ENCODE data around the gene C2orf78.
"Not testable (repeated sequence)": the region's sequence is repeated elsewhere in the genome, so short reads cannot be mapped to it uniquely, and the experiment has no call there.

The C2orf78 gene, protein sequence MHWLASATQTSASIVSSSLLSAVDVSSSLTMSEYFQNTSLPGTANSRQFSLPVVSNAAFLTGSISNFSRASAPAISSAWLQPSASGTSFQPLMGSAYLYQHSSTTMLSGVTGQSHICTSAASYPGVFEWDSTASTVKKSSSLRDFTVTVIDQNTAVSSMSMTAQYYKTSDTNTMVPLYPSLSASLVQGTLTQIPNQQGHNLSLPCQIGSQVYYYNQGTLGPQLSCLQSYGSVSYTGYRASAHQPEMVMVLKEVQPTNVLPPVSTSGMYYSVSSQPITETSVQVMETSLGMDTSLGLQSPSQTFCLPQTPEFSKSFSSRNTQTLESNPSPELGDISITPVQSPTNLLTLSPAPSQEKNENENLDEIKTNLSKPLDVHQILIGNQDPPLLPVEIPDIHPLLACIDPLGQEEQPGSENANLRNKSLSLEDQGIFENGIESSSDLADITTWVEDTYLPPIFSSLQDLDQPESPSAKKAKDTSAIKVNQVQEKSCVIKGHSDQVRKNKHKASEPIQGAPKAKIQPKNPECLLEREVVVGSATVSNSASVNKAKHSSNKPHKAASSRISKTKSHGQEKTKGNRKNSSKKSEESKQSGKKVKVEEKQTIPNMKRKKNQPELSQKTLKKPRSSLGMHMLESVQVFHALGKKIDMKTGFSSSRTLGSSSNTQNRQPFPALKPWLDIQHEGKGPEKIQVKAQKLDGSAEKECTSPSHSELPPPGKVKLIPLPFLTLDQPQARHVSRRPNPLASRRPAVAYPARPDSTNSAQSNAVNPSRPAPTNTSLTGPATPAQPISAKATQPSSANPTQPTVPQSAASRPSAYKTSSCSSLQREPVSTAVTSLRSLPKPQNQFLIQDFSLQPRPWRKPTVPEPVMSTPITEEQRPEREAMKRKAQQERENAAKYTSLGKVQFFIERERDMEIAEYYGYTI

DNA sequence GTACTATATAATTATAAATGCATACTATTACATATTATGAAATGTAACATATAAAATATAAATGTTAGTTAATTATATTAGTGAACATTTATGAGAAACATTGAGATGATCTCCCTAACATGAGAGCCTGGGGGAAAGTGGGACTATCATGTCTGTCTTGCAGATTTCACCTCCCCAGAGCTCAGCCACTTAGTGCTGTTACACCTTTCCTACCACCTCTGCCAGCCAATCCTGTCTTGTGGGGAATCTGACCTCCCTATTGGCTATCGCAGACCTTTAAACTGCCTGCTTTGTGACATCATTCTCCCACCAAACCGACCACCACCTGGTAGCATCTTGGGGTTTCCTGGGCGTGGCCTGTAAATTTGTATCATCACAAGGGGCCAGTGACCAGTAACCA, at the start of gene C2orf78:
C2orf78 (plus strand) TSS at position 301 of the 400 bp plus-strand sequence. CDS start 127 bp downstream, outside the sequence.
- DNase-seq = not testable (repeated sequence)

DNA sequence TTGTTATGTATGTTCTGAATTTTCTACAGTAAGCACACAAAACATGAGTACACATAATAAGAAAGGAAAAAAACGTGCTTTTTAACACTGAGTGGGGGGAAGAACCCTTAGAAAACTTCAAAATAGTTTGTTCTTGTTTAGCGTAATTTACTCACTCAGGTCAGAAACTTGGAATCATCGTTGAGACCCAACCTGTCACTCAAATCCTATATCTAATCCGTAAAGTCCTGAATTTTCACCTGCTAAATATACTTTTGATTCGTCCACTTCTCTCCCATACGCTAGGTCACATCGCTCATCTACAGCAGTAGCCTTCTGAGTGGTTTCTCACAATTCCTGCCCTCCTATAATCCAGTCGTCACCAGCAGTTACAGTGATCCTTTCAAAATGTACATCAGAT, 47.6 kb upstream of the C2orf78 start:
- DNase-seq = no peak

DNA sequence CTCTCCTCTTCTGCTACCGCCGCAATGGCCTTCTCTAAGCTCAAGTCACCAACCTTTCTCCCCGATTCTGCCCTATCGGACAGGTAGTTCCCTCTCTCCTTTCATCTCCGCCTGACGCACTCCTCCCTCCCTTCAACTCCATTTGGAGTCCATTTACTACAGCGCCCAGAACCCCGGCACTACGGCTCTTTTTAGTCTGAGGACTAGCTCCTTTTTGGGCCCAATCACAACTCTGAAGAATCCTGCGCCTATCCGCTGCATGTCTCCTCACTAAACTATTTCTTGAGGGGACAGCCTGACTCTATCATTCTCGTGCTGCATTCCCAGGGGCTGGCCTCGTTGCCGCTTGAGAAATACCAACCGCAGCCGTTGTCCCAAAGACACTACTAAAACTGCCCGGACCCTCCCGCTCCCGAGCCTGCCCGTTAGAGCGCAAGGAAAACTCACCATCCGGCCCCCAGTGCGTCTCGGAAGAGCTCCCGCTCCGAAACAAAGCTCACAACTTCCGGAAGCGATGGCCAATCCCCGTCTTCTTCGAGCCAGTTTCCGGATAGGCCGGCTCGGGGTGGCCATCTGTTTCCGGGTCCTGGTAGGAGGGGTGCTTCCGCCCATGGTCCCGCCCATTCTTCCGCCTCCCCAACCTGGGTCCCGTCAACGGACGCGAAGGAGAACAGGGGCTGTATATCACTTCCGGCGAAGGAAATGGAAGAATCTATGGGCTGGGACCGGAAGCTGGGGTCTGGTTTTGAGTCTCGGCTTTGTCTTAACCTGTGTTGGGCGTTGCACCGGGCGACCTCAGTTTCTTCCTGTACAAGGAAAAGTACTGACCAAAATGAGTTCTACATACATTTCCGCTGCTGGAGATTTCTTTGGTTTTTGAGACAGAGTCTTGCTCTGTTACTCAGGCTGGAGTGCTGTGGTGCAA, 46.9 kb upstream of the C2orf78 start, which contains the start of gene TPRKB:
TPRKB (minus strand) TSS at position 491 of the 925 bp plus-strand sequence. CDS start 2,776 bp downstream, outside the sequence.
- DNase-seq = peak; percentile 98

DNA sequence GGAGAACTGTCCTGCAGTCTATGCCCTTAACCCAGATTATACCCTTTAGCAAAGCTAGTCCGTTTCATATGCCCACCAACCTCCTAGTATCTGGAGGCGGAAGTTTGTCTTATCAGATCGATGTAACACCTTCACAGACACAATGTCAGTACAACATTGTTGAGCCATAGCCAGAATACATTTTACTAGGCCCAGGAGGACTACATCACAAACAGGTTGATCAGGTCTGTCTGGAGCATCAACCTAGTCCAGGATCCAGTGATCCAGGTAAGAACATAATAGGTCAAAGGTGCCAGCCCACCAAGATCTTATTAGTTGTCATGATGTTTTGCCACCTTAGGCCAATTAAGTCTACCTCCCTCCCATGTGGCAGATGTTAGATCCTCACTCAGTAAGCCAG, 44.9 kb upstream of the C2orf78 start:
- DNase-seq = no peak

DNA sequence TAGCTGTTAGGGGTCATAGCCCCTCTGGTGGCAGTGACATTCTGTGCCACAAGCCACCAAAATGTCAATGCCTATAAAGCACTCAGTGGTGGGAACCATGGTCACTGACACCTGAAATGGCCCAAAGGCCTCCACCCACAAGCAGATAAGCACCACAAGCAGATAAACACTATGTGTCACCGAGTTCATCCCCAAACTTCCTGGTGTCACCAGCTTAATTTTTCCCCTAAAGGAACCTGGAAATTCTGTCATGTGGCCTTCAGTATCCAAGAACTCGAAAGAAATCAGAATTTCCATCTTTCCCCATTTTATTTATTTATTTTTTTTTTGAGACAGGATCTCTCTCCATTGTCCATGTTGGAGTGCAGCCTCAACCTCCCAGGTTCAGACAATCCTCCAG, 43.2 kb upstream of the C2orf78 start:
- DNase-seq = no peak

DNA sequence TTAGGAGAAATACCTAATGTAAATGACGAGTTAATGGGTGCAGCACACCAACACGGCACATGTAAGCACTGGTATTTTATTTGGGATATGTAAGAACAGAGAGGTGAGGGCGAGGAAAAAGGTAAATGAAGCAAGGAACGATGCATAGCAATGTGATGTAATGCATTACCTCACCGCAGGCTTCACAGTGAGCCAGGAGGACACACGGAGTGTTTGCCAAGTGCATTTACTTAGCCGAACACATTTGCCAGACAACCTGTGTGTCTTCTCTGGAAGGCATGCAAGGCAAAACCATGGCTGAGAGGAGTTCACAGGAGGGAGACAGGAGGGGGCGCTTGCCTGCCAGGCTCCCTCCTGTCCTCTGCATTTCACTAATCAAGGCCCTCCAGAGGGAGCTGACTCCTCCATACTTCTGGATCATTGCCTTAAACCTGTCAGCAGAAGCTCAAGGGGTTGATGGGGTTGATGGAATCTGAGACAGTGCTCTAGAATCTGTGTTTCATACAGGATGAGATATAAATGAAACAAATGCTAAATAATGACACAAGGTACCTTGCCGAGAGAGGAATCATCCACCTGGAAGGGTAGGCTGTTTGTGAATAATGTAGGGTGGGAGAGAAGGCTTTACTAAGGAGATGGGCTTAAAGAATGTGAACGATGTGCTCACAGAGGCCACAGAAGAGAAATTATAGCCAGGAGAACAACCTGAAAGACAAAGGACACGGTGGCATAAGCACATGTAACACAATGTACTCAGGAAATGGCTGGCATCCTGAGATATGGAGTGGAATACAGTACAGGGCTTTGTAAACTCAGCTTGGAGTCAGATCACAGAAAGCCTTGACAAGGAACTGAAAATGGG, 37.7 kb upstream of the C2orf78 start:
- DNase-seq = no peak

DNA sequence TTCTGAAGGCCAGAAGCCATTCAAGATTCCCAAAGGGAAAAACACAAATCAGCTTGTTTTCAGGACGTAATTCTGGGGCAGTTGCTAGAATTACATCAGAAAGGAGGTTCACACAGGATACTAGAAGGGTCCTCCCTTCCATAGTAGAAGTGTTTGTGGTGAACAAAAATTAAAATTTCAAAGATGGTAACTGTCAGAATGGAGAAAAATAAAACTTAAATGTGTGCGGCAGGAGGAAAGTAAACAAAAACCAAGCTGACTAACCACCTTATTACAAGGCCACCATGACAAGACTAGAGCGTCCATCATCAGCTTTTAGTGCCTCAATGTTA, 37.1 kb upstream of the C2orf78 start:
- DNase-seq = no peak

DNA sequence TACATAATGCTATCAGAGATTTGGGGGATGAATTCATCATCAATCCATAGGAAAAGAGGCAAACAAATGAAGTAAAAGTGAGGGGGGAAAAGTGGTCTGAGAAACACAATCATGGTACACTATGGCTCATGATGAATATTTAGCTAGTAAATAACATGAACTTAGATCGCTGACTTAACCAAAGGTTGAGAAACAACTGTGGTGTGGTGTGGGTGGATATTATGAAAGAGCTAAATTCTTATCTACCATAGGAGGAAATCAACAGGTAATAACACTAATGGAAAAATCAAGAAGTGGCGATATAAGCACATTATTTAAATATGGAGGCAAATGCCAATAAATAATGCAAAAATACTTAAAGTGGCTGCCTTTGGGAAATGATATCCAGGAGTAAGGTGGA, 34.7 kb upstream of the C2orf78 start:
- no peak for DNase-seq

DNA sequence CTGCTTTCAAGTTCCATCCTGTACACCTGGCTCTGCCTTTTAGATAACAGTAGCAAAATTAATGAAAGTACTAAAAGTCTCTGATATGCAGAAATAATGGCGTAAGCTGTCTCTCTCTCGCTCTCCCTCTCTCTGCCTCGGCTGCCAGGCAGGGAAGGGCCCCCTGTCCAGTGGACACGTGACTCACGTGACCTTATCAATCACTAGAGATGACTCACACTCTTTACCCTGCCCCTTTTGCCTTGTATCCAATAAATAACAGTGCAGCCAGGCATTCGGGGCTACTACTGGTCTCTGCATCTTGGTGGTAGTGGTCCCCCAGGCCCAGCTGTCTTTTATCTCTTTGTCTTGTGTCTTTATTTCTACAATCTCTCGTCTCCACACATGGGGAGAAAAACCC, 29.7 kb upstream of the C2orf78 start:
- DNase-seq = not testable (repeated sequence)

DNA sequence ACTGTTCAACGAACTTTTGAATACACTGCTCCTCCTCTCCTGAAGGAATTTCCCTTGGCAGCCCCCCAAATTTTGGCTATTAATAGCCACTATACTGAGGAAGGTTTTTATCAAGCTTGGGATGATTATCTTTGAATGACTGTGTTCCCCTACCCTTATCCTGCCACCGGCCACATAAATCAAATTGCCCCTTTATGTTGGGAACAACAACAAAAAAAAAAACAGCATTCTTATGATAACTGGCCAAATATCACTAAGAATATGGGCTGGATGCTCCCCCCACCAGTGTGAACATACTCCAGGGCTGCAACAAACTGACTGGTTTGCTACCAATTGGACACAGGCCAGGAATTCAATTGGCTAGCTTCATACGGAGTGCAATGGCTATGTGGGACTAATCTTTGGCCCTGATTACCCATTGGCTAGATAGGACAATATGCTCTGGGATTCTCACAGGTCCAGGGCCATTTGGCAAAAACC, 24.7 kb upstream of the C2orf78 start:
- no peak for DNase-seq

DNA sequence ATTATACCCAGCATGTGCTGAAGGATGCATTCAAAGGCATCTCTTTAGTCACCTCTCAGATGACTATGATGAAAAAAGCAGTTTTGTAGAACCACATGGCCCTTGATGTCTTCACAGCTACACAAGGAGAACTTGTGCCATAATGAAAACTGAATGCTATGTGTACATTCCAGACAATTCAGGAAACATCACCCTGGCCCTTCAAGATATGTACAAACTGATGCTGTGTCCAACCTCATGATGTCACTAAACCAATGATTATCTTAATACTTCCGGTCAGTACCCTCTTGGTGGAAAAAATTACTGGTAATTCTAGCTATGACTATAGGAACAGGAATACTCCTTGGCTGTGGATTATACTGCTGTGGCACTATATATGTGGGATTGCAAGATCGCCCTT, 24.1 kb upstream of the C2orf78 start:
- DNase-seq = no peak

DNA sequence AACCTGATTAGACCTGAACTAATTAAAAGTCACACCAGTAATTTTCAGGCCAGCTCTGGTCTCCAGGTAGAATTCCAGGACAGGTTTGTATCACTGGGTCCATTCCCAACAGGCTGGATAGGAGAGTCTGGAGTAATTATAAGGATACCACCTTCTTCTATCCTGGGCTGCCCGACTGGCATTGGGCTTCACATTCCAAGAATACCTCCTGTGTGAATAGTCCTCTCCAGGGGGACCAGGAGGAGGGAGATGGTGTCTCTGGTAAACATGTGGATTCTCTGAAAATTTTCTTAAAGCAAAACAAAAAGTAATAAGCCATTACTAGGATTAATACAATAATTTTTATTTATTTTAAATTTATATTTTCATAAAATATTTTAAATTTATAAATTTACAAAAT, 21.4 kb upstream of the C2orf78 start:
- no peak for DNase-seq

DNA sequence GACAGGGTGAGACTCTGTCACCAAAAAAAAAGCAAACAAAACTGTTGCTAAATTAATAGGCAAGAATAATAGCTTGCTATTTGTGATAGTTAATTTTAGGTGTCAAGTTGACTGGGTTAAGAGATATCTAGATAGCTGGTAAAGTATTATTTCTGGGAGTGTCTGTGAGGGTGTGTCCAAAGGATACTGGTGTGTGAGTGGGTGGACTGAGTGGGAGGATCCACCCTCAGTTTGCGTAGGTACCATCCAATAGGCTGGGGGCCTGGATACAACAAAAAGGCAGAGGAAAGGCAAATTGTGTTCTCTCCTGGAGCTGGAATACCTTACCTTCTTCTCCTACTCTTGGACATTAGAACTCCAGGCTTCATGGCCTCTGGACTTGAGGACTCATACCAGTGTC, 19.0 kb upstream of the C2orf78 start:
- DNase-seq = no peak

DNA sequence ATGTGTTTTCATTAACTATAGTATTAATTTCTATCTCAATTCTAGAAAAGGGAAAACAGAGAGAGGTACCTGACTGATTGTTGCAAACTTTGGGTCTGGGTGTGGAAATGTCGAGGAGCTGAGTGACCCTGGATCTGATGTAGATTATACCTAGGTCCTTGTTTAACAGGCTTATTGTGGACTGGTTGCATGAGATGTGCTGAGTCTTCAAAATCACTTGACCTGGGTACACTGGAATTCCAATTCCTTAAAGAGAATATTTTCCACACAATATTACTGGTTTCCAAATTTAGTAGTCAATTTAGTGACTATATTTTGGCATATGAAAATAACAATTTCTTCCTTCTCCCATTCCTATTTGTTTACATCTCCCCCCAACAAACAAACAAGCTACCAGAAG, 17.6 kb upstream of the C2orf78 start:
- no peak for DNase-seq

DNA sequence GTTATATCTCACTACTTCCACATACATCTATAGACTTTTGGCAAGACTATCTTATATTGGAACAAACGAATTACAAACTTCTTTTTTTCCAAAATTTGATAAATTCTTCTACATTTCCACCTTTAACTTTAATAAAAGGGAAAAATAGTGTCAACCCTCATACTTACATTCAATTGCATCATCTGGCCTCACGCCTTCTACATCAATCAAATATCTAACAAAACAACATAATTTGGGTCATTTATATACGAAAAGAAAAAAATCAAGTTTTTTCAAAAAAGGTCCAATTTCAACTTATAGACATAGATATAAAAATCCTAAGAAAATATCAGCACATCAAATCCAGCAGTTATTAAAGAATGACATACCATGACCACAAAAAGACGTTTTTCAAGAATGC, 17.0 kb upstream of the C2orf78 start:
- DNase-seq = no peak

DNA sequence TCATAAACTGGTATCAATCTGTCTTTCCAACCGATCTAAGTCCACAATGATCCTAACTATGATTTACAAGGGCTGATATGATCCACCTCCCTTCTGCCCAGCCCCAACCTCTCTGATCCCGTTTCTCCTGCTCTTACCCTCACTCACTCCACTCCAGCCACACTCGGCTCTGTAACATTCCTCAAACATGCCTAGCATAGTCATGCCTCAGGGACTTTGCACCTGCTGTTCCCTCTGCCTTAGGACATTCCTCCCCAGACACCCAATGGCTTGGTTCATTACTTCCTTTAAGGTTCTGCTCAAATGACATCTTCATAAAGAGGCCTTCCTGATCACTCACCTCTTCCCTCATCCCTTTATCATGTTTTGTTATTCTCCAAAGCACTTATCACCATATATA, 13.3 kb upstream of the C2orf78 start:
- DNase-seq = no peak

DNA sequence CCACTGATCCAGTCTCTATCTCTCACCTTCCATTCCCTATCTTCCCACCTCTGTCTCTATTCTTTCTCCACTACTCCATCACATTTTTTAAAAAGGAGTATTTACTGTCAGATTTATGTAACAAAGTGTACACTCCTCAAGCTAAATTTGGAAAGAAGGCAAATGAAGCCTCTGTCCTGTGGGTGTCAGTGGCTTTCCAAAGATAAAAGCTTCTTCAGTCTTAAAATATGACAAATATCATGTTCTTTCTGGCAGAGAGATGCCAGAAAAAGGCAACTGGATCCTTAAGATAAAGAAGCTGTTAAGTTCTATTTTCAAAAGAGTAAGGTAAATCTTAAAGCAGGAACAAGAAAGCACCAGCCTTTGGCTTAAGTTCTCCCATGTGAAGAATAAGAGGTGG, 11.2 kb upstream of the C2orf78 start:
- DNase-seq = no peak

DNA sequence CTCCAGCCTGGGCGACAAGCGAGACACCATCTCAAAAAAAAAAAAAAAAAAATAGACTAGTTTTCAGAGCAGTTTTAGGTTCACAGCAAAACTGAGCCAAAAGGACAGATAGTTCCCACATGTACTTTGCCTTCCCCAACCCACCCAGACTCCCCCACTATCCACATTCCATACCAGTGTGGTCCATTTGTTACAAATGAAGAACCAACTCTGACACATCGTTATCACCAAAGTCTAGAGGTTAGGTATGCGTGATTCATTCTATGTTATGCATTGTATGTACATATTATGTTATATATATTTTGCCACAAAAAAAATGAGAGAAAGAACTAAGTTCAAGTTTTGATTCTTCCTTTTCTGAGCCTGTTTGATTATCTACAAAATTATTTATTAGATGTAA, 7.6 kb upstream of the C2orf78 start:
- DNase-seq = no peak

DNA sequence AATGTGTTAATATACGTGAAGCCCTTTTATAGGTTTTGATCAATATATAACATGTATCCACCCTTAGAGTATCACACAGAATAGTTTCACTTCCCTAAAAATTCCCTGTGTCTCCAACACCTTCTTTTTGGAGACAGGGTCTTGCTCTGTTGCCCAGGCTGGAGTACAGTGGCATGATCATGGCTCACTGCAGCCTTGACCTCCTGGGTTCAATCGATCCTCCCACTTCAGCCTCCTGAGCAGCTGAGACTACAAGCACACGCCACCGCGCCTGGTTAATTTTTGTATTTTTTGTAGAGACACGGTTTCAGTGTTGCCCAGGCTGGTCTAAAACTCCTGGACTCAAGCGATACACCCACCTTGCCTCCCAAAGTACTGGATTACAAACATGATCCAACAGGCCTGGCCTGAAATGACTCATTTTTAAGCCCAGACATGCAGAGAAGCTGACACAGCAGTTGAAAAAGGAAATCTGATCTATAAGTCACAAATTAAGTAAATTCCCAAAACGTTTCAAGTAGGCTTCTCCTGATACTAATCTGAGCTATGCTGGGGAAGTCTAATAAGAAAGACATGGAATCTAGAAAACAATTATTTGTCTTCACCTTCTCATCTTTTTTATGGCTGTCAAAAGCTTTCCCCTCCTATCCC, 7.0 kb upstream of the C2orf78 start:
- no peak for DNase-seq

DNA sequence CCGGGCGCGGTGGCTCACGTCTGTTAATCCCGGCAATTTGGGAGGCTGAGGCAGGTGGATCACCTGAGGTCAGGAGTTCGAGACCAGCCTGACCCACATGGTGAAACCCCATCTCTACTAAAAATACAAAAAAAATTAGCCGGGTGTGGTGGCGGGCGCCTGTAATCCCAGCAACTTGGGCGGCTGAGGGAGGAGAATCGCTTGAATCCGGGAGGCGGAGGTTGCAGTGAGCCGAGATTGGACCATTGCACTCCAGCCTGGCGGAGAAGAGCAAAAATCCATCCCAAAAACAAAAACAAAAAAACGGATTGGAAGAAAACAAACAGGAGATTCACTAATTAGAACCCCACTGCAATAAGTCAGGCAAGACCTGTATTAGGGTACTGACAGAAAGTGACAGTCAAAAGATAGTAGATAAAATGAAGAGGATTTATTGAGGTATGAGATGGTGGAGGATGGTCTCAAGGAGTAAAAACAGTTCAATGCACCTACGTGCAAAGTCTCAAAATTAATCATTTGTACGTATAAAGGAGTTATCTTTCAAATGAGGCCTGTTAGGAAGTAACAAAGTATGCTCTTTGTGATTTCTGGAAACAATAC, 5.0 kb upstream of the C2orf78 start:
- DNase-seq = not testable (repeated sequence)
